Measurements from ENCODE around the gene KHDRBS2. TPM values are rescaled to one million over a fixed set of nuclear protein-coding genes. Genes with fewer than 3 reads are reported as not detected.

The KHDRBS2 gene
- total RNA-seq, 1 experiment from 2014 or later: 2.7 TPM

DNA sequence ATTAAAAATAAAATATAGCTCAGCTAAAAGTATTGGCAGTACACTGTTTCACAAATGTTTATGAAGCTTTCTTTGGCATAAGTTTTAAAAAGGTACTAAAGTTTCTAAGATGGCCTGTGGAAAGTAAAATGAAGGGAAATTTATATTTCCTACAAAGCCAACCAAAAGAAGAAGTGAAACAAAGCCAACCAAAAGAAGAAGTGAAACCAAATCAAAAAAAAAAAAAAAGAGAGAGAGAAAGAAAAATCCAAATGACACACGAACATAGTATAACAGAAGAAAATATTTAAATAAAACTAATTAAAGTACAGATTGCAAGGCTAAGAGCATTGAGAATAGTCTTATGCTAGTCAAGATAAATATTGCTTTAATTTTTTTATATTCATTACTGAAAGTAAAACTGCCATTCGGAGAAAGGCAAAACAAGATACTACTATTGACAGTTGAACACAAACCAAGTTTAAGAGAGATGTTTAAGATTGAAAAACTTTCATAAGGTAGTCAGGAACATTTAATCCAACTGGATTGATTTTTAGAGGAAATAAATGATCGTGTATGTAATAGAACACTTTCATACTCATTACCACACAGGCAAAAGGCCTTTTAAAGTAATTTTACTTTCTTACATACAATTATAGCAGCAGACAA is 12.8 kb upstream of the KHDRBS2 start:
- no CpG with 5 or more reads among the region's 3 CpGs for WGBS (ENCODE audit: extremely low coverage, insufficient read length, low lambda C conversion rate)
- peaks cover 0 to 2% of the 10 kb centered on the region in 2 experiments; a peak in 1 of 5 replicates for H3K9me3 Mint-ChIP-seq

More for the DNA sequence above, 12.8 kb upstream of the KHDRBS2 start:
- Histone ChIP-seq H3K23ac (ENCODE audit: insufficient read length, low read depth, low read length) (no peak overlapping the region), H2AFZ (ENCODE audit: low read length) (no peak overlapping the region), H3K23me2 (ENCODE audit: insufficient read length, low read depth, low read length, poor library complexity, severe bottlenecking) (no peaks in the 10 kb centered on the region), H4K8ac (replicated peaks; ENCODE audit: insufficient read length, low read depth, low read length) (no peak overlapping the region), H2BK5ac (ENCODE audit: insufficient read length, low read length) (no peak overlapping the region), H2AK5ac (ENCODE audit: insufficient read length, low read length) (no peak overlapping the region), H3K18ac (ENCODE audit: insufficient read length, low read depth, low read length) (no peak overlapping the region), H3K4me2 (ENCODE audit: insufficient read depth, insufficient read length, low read length) (no peak overlapping the region), H2BK20ac (ENCODE audit: low read depth, low read length, poor library complexity, severe bottlenecking) (no peak overlapping the region), H3K79me2 (ENCODE audit: insufficient read depth, low read length) (no peaks in the 10 kb centered on the region), H4K5ac (ENCODE audit: insufficient read length, low read depth, low read length) (no peak overlapping the region), H3K56ac (ENCODE audit: insufficient read length, low read depth, low read length) (no peak overlapping the region), H4K91ac (ENCODE audit: insufficient read length, low read depth, low read length) (no peak overlapping the region), H3K4ac (ENCODE audit: low read depth, low read length) (no peak overlapping the region), H2BK15ac (ENCODE audit: low read depth, low read length) (no peak overlapping the region), H3T11ph (ENCODE audit: low read length) (no peak overlapping the region), H3K4me1 (ENCODE audit: insufficient read depth, low read length) (no peaks in the 10 kb centered on the region), H3K9ac (ENCODE audit: extremely low read depth, insufficient read length, low read length) (no peak overlapping the region), H3K79me1 (ENCODE audit: insufficient read depth, low read depth, low read length, poor library complexity, severe bottlenecking) (no peaks in the 10 kb centered on the region), H2BK12ac (ENCODE audit: insufficient read length, low read depth, low read length) (no peak overlapping the region), H3K14ac (ENCODE audit: insufficient read depth, low read length) (no peak overlapping the region), H4K20me1 (ENCODE audit: control insufficient read depth, insufficient read depth, insufficient read length) (no peaks in the 10 kb centered on the region), H2BK120ac (ENCODE audit: low read depth, low read length, poor library complexity, severe bottlenecking) (no peak overlapping the region), H3K27me3 (ENCODE audit: insufficient read depth, low read length) (no peaks in the 10 kb centered on the region), H3K27ac (ENCODE audit: insufficient read length, low read depth, low read length) (no peak overlapping the region), H3K9me3 (ENCODE audit: control insufficient read depth, low read depth, low read length) (no peaks in the 10 kb centered on the region)
- H3K4me1 Mint-ChIP-seq: no peaks in the 10 kb centered on the region
- no peak overlapping the region for H3K4me3 Mint-ChIP-seq
- TF ChIP-seq CTCF (conservative IDR thresholded peaks at IDR 0.05): no peak
- H3K36me3 Mint-ChIP-seq (ENCODE audit: insufficient read depth in 1 of 3, low read depth in 3 of 3): peaks cover 0 to 3% (median 0%) of the 10 kb centered on the region in 3 experiments; a peak in 2 of 7 replicates
- no peak for DNase-seq
- no peaks in the 10 kb centered on the region for H3K27me3 Mint-ChIP-seq (ENCODE audit: low read depth)
- H3K27ac Mint-ChIP-seq: no peak overlapping the region

All from H9 (cell line).